ENCODE measurements around the gene TMPRSS9. TPM values are rescaled to one million over a fixed set of nuclear protein-coding genes. Genes with fewer than 3 reads are reported as not detected.

The TMPRSS9 gene
- total RNA-seq, 1 experiment from 2014 or later, result 0.66 TPM

GRCh38 chr19:2434267-2434666 lies 74.2 kb downstream of the TMPRSS9 start:
- Histone ChIP-seq H3K27me3 (replicated peaks; ENCODE audit: control insufficient read depth, insufficient read depth, low read length) (no peaks in the 10 kb centered on the region), H3K4me3 (ENCODE audit: low read depth, low read length) (no peak overlapping the region), H3K9me3 (no peaks in the 10 kb centered on the region), H3K36me3 (ENCODE audit: control insufficient read depth, insufficient read depth, low read length) (0 out of 2 replicates have a peak, but pooled peaks cover 2% of the 10 kb centered on the region), H3K4me1 (0 out of 2 replicates have a peak, but pooled peaks cover under 1% of the 10 kb centered on the region)
- Mint-ChIP-seq H3K4me1 (ENCODE audit: low read depth, unreplicated experiment) (no peaks in the 10 kb centered on the region), H3K27ac (ENCODE audit: unreplicated experiment) (no peak overlapping the region), H3K9me3 (ENCODE audit: unreplicated experiment) (no peaks in the 10 kb centered on the region), H3K36me3 (ENCODE audit: insufficient read depth, unreplicated experiment) (peaks cover 61% of the 10 kb centered on the region), H3K27me3 (ENCODE audit: insufficient read depth, unreplicated experiment) (no peaks in the 10 kb centered on the region), H3K4me3 (ENCODE audit: unreplicated experiment) (peak overlapping the region; percentile 4)
- DNase-seq, result no peak
- POLR2A ChIA-PET, result no interaction called here
- TF ChIP-seq, protein P1, sequence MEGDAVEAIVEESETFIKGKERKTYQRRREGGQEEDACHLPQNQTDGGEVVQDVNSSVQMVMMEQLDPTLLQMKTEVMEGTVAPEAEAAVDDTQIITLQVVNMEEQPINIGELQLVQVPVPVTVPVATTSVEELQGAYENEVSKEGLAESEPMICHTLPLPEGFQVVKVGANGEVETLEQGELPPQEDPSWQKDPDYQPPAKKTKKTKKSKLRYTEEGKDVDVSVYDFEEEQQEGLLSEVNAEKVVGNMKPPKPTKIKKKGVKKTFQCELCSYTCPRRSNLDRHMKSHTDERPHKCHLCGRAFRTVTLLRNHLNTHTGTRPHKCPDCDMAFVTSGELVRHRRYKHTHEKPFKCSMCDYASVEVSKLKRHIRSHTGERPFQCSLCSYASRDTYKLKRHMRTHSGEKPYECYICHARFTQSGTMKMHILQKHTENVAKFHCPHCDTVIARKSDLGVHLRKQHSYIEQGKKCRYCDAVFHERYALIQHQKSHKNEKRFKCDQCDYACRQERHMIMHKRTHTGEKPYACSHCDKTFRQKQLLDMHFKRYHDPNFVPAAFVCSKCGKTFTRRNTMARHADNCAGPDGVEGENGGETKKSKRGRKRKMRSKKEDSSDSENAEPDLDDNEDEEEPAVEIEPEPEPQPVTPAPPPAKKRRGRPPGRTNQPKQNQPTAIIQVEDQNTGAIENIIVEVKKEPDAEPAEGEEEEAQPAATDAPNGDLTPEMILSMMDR (IDR thresholded peaks at IDR 0.05; ENCODE audit: insufficient read depth in 1 of 2, low read depth in 1 of 2, low read length in 1 of 2, severe bottlenecking in 1 of 2, unreplicated experiment in 1 of 2), result no peak
- intact Hi-C loops (cut with micrococcal nuclease; ENCODE audit: unreplicated experiment), result no loop called here
- CTCF ChIA-PET, result interaction anchor here (0.5 kb wide), 1 partner anchor 1640 kb away, joined by 5 read pairs; no protein-coding TSS in a partner anchor
- BruUV-seq (replicated peaks), result TSS peak; percentile 30

DNA sequence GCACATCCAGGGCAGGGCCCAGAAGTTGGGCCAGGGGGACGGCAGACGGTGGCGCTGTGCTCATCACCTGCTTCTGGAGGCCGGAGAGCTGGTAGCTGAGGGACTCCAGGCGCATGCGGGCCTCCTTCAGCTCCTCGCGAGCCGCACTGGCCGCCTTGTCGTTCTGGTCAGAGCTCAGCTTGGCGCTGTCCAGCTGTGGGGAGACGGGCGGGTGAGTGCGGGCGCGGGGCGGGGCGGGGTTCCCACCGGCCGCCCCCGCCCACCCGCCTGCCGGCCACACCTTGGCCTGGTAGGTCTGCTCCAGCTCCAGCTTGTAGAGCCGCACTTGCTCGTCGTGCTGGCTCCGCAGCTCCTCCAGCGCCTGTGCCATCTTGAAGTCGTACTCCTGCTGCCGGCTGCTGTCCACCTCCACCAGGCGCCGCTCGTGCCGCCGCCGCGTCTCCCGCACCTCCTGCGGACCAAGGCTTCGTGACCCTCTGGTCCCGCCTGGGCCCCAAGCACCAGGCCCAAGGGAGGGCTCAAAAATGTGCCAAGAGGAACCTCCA lies 74.7 kb downstream of the TMPRSS9 start:
- DNase-seq, result no peak
- intact Hi-C loops (cut with micrococcal nuclease; ENCODE audit: unreplicated experiment), result no loop called here
- H3K4me3 ChIP-seq (ENCODE audit: low read depth, low read length), result no peak overlapping the region
- no peaks in the 10 kb centered on the region for H3K4me1 ChIP-seq
- Mint-ChIP-seq H3K36me3 (ENCODE audit: insufficient read depth, unreplicated experiment) (peaks cover 59% of the 10 kb centered on the region), H3K27me3 (ENCODE audit: insufficient read depth, unreplicated experiment) (no peaks in the 10 kb centered on the region), H3K4me1 (ENCODE audit: low read depth, unreplicated experiment) (no peaks in the 10 kb centered on the region), H3K27ac (ENCODE audit: unreplicated experiment) (peak overlapping the region; percentile 53), H3K9me3 (ENCODE audit: unreplicated experiment) (no peaks in the 10 kb centered on the region), H3K4me3 (ENCODE audit: unreplicated experiment) (no peak overlapping the region)
- BruUV-seq (replicated peaks), result no TSS peak
- TF ChIP-seq, protein P1 (IDR thresholded peaks at IDR 0.05; ENCODE audit: insufficient read depth in 1 of 2, low read depth in 1 of 2, low read length in 1 of 2, severe bottlenecking in 1 of 2, unreplicated experiment in 1 of 2), result no peak
- H3K36me3 ChIP-seq (ENCODE audit: control insufficient read depth, insufficient read depth, low read length), result 0 out of 2 replicates have a peak, but pooled peaks cover 1% of the 10 kb centered on the region
- ChIA-PET POLR2A (no interaction called here), CTCF (no interaction called here)
- no peaks in the 10 kb centered on the region for H3K27me3 ChIP-seq (replicated peaks; ENCODE audit: control insufficient read depth, insufficient read depth, low read length)
- no peaks in the 10 kb centered on the region for H3K9me3 ChIP-seq

DNA sequence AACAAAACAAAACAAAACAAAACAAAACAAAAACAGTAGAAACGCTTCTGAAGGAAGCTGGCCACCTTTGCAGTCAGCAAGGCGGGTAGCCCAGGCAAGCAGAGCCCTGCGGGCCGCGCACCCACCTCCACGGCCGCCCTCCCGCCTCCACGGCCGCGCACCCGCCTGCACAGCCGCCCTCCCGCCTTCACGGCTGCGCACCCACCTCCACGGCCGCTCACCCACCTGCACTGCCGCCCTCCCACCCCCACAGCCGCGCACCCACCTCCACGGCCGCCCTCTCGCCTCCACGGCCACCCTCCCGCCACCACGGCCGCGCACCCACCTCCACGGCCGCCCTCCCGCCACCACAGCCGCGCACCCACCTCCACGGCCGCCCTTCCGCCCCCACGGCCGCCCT lies 76.3 kb downstream of the TMPRSS9 start:
- no peaks in the 10 kb centered on the region for H3K4me1 Mint-ChIP-seq (ENCODE audit: low read depth, unreplicated experiment)
- no peaks in the 10 kb centered on the region for H3K9me3 ChIP-seq
- ChIA-PET CTCF (no interaction called here), POLR2A (no interaction called here)
- H3K27me3 ChIP-seq (replicated peaks; ENCODE audit: control insufficient read depth, insufficient read depth, low read length), result no peaks in the 10 kb centered on the region
- no peak overlapping the region for H3K27ac Mint-ChIP-seq (ENCODE audit: unreplicated experiment)
- no peaks in the 10 kb centered on the region for H3K9me3 Mint-ChIP-seq (ENCODE audit: unreplicated experiment)
- H3K36me3 Mint-ChIP-seq (ENCODE audit: insufficient read depth, unreplicated experiment), result peaks cover 57% of the 10 kb centered on the region
- TF ChIP-seq, protein P1 (IDR thresholded peaks at IDR 0.05; ENCODE audit: insufficient read depth in 1 of 2, low read depth in 1 of 2, low read length in 1 of 2, severe bottlenecking in 1 of 2, unreplicated experiment in 1 of 2), result no peak
- H3K4me3 Mint-ChIP-seq (ENCODE audit: unreplicated experiment), result no peak overlapping the region
- no TSS peak for BruUV-seq (replicated peaks)
- no peaks in the 10 kb centered on the region for H3K27me3 Mint-ChIP-seq (ENCODE audit: insufficient read depth, unreplicated experiment)
- intact Hi-C loops (cut with micrococcal nuclease; ENCODE audit: unreplicated experiment), result no loop called here
- no peak for DNase-seq
- no peaks in the 10 kb centered on the region for H3K4me1 ChIP-seq
- H3K36me3 ChIP-seq (ENCODE audit: control insufficient read depth, insufficient read depth, low read length), result no peaks in the 10 kb centered on the region
- no peak overlapping the region for H3K4me3 ChIP-seq (ENCODE audit: low read depth, low read length)

All from Caco-2 (cell line).